Frontal cortex (tissue), 4 donors: Measurements from ENCODE around the gene BLOC1S3. TPM values are rescaled to one million over a fixed set of nuclear protein-coding genes. Genes with fewer than 3 reads are reported as not detected.
"Not testable (repeated sequence)": the region's sequence is repeated elsewhere in the genome, so short reads cannot be mapped to it uniquely, and the experiment has no call there.

ENCODE experiments used
- DNase-seq, 2 donors: peaks; one replicate each; pipeline ENCODE4 v3.0.0; 2012; ENCODE audit warnings: low spot score in 2 of 2
- FAIRE-seq: peaks from 2 replicates; lab custom pipeline; 2012; peaks lifted over from hg19 to GRCh38; lab: Jason Lieb, UNC
- total RNA-seq: library from RNA; depleted of rRNA; stranded (reverse); fragments of >200 nt; gene quantifications from one replicate; pipeline ENCODE4 v1.2.3, GENCODE V29; 2014
- donor health status: control.
- donor health status: control.
- donor health status: control.

BLOC1S3 gene
- total RNA-seq, 1 donor from 2014 or later, result 3.3 TPM

DNA sequence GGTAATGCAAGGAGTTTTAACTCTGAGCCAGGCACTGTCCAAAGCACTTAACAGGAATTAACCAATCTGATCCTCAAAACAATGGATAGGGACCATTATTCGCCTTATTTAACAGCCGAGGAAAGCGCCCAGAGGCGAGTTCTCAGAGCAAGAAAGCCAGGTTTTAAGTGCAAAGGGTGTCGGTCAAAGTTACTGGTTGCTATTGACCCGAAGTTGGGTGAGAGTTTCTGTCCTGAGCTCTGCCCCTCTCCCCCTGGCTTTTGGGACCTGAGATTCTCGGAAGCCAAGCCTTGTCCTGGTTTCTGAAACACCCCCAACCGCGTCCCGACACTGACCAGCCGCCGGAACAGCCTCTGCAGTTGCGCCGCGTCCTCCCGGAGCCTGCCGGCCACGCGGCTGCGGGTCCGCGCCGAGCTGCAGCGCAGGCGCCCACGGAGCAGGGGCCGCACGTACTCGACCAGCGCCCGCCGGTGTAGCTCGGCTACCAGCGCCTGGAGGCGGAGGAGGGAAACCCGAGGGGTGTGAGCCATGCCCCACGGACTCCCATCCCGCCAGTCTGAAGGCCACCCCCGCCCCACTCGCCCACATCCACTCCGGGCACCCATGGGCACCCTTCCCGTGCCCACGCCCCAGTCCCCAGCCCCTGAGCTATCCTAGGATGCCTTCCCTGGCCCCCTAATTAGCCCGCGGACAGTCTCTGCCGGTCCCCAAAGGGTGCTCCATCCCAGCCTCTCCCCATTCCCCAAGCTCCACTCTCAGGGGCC lies 38.8 kb downstream of the BLOC1S3 start:
- no peak for FAIRE-seq

DNA sequence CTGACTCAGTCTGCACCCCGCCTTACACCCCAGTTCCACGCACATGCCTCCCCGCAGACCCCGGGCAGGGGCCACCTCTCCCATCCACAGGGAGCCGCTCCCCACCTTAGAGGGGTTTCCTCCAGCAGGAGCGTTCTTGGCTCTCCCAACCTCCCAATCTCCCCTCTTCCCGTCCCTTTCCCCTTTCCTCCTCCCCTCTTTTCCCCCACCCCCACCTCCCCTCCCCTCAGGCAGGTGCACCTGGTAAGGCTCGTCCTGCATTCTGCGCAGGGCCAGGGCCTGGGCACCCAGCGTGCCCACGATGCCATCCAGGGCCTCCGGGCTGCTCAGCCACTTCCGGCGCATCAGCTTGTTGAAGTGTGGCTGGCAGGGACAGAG lies 39.4 kb downstream of the BLOC1S3 start:
- FAIRE-seq (no peak), DNase-seq (no peak)

More for the DNA sequence above, 38.8 kb downstream of the BLOC1S3 start:
- no peak for DNase-seq

DNA sequence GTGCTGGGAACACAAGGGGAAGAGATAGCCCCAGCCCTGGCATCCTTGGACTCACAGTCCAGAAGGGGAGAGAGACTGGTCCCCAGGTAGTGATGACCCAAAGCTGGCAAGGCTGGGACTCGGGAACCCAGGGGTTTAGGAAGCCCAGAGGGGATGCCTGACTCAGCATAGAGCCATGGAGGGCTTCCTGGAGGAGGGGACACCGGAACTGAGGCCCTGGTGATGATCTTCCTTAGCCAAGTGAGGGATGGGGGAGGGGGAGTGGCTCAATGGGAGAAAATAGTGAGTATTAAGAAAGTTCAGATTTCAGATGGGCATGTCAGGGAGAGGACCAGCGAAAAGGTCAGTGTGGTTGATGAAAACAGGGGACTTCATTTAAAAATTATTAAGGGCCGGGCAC lies 39.8 kb downstream of the BLOC1S3 start:
- no peak for FAIRE-seq
- no peak for DNase-seq

DNA sequence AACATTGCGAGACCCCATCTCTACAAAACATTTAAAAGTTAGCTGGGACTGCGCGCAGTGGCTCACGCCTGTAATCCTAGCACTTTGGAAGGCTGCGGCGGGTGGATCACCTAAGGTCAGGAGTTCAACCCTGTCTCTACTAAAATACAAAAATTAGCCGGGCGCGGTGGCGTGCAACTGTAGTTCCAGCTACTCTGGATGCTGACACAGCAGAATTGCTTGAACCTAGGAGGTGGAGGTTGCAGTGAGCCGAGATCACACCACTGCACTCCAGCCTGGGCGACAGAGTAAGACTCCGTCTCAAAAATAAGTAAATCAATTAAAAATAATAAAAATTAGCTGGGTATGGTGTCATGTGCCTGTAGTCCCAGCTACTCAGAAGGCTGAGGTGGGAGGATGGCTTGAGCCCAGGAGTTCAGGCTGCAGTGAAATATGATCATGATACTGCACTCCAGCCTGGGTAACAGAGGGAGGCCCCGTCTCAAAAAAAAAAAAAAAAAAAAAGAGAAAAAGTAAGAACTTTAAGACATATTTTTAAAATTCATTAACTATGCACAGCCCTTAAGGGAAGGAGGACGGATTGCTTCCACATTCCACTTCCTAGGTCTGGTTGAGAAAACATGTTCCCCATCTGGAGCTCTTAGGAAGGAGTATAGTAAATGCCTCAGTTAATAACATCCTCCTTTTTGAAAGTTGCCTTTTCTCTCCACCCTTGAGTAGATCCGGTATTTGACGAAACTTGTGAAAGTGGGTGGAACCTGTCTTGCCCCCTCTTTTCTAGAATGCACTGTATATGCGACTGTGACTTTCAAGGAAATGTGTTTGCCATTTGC lies 40.5 kb downstream of the BLOC1S3 start:
- DNase-seq (no peak), FAIRE-seq (no peak)

DNA sequence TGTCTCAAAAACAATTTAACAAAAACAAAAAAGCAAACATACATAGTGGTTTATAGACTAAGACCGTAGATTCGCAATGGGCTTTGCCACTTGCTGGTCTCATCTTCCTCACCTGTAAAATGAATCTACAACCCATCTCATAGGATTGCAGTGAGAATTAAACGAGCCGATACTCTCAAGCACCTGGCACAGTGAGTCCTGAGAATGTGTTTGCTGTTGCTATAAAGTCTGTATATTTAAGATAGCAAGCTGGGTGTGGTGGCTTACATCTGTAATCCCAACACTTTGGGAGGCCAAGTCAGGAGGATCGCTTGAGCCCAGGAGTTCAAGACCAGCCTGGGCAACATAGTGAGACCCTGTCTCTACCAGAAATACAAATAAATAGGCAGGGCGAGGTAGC lies 44.1 kb downstream of the BLOC1S3 start:
- FAIRE-seq, result no peak
- DNase-seq, result no peak

DNA sequence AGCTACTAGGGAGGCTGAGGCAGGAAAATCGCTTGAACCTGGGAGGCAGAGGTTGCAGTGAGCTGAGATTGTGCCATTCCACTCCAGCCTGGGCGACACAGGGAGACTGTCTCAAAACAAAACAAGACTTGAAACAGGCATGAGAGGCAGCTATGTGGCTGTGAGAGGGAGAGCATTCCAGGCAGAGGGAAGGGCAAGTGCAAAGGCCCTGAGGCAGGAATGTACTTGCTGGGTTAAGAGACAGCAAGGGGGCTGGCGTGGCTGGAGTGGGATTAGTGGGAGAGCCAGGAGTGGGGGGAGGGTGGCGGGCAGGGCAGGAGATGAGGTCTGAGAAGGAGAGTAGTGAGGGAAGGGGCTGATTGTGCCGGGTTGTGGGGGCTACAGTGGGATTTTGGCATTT lies 45.3 kb downstream of the BLOC1S3 start:
- FAIRE-seq (no peak), DNase-seq (no peak)

DNA sequence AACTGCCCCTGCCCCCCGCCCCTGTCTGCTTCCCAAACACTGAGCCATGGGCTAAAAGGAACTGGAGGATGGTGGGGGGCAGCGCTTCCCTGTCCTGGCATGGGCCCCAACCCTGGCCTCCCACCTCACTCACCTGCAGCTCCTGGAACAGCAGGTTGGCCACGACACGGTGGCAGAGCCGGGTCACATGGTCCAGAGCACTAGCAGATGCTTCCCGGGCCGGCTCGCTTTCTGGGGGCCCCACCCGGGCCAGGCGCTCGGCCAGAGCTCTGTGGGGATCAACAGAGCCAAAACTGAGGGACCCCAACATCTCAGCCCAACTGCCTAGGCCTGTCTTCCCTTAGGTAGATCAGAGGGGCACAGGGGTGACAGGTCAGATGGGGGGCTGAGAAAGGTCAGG lies 46.1 kb downstream of the BLOC1S3 start:
- FAIRE-seq (no peak), DNase-seq (no peak)

DNA sequence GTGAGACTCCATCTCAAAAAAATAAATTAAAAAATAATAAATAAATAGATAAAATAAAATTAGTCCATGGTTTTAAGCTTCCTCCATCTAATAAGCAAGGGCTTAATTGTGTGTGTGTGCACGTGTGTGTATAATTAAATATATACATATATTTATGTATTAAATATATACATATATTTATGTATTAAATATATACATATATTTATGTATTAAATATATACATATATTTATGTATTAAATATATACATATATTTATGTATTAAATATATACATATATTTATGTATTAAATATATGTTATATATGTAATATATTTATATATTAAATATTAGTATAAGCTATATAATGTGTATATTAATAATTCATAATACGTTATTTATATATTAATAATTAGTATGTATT lies 50.5 kb downstream of the BLOC1S3 start:
- not testable (repeated sequence) for DNase-seq
- peak; percentile 97 for FAIRE-seq

Other genes with a start within 250 kb of the BLOC1S3 start
- not detected for gene APOC4, start 236.5 kb upstream of the BLOC1S3 start, total RNA-seq
- gene APOC2, start 232.7 kb upstream of the BLOC1S3 start, total RNA-seq, result 0.41 TPM
- 35.1 TPM for gene CLPTM1, start 223.4 kb upstream of the BLOC1S3 start, total RNA-seq
- gene RELB, start 177.3 kb upstream of the BLOC1S3 start, total RNA-seq, result 0.41 TPM
- 5.3 TPM for gene CLASRP, start 139.7 kb upstream of the BLOC1S3 start, total RNA-seq
- under 0.01 TPM for gene ZNF296, start 102.3 kb upstream of the BLOC1S3 start, total RNA-seq
- gene GEMIN7, start 99.5 kb upstream of the BLOC1S3 start, total RNA-seq, result 11.8 TPM
- 24.1 TPM for gene PPP1R37, start 85.6 kb upstream of the BLOC1S3 start, total RNA-seq
- gene NKPD1, start 17.8 kb upstream of the BLOC1S3 start, total RNA-seq, result 1.2 TPM
- 2.9 TPM for gene TRAPPC6A, start 547 bp upstream of the BLOC1S3 start, total RNA-seq
- not detected for gene EXOC3L2, start 66.6 kb downstream of the BLOC1S3 start, total RNA-seq
- 32.6 TPM for gene MARK4, start 72.5 kb downstream of the BLOC1S3 start, total RNA-seq
- gene CKM, start 144.1 kb downstream of the BLOC1S3 start, total RNA-seq, result not detected
- gene KLC3, start 162.0 kb downstream of the BLOC1S3 start, total RNA-seq, result 0.41 TPM
- gene ERCC2, start 191.8 kb downstream of the BLOC1S3 start, total RNA-seq, result 14.3 TPM
- under 0.01 TPM for gene PPP1R13L, start 226.3 kb downstream of the BLOC1S3 start, total RNA-seq
- gene POLR1G, start 227.9 kb downstream of the BLOC1S3 start, total RNA-seq, result 3.7 TPM
- 55.0 TPM for gene ERCC1, start 245.1 kb downstream of the BLOC1S3 start, total RNA-seq